Thoracic aorta (tissue), 2 donors: ENCODE data around the gene HPSE2. TPM values are rescaled to one million over a fixed set of nuclear protein-coding genes. Genes with fewer than 3 reads are reported as not detected.

Experiments used
- ATAC-seq: fragments of 150-250 bp; one replicate; pipeline ENCODE4 v1.8.0; 2017; ENCODE audit warnings: low read depth; ENCODE audit not compliant: insufficient number of reproducible peaks, low FRiP score
- DNase-seq: peaks from one replicate; pipeline ENCODE4 v3.0.0-alpha.2; 2020; ENCODE audit warnings: low spot score
- H3K27ac ChIP-seq, 2 donors: fragments of 200-600 bp; sonication (generic); 1 replicate in 1 of 2; 2 replicates in 1 of 2; pipeline ENCODE4 v1.5.1; 2016; ENCODE audit warnings: mild to moderate bottlenecking in 2 of 2, moderate library complexity in 2 of 2
- H3K27me3 ChIP-seq: fragments of 200-600 bp; sonication (generic); replicated peaks from 2 replicates; pipeline ENCODE4 v1.6.0; 2016; ENCODE audit warnings: mild to moderate bottlenecking; ENCODE audit not compliant: insufficient read depth
- H3K36me3 ChIP-seq: fragments of 200-600 bp; sonication (generic); one replicate; pipeline ENCODE4 v1.5.1; 2016
- H3K4me1 ChIP-seq, 2 donors: fragments of 200-600 bp; sonication (generic); 1 replicate in 1 of 2; 2 replicates in 1 of 2; pipeline versions ENCODE4 v1.5.1 to v1.6.0; 2016; ENCODE audit warnings: low read depth in 2 of 2, mild to moderate bottlenecking in 1 of 2; ENCODE audit not compliant: control insufficient read depth in 1 of 2
- H3K4me3 ChIP-seq: fragments of 200-600 bp; sonication (generic); 2 replicates; pipeline ENCODE4 v1.5.1; 2016; ENCODE audit warnings: mild to moderate bottlenecking
- H3K9me3 ChIP-seq: fragments of 200-600 bp; sonication (generic); 2 replicates; pipeline ENCODE4 v1.5.1; 2016
- total RNA-seq, 2 donors: library from RNA; depleted of rRNA; stranded (reverse); fragments of >200 nt; gene quantifications; one replicate each; pipeline versions ENCODE4 v1.1.0 to v1.2.3, GENCODE V29; 2016
- TF ChIP-seq, protein P1 (sequence below): fragments of 200-600 bp; sonication (generic); IDR thresholded peaks from one replicate; pipeline ENCODE4 v1.5.1; 2019; ENCODE audit warnings: antibody characterized with exemption

Gene HPSE2
- total RNA-seq, 2 donors from 2014 or later = 1.1 to 1.8 TPM

DNA sequence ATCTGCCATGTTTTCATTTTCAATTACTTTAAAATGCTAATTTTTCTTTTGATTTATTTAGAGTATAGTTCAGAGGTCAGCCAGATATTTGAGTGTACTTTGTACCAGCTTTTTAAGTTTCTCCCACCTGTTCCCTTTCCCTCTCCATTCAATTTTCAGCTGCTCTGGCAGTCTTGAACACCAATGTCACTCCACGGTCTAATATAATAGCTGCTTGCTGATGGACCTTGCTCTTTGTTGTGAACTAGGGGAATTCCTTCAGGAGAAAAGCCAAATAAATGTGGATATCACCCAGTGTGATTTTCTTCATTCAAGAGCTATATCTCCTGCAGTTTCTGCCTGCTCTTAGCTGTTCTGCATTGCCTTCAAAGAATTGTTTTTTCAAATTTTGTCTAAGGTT lies 785.0 kb downstream of the HPSE2 start:
- ATAC-seq = no peak
- no peak overlapping the region for H3K4me3 ChIP-seq
- H3K4me1 ChIP-seq = peaks cover 2 to 6% of the 10 kb centered on the region in 2 donors
- no peak for DNase-seq
- no peaks in the 10 kb centered on the region for H3K9me3 ChIP-seq
- TF ChIP-seq, protein P1, sequence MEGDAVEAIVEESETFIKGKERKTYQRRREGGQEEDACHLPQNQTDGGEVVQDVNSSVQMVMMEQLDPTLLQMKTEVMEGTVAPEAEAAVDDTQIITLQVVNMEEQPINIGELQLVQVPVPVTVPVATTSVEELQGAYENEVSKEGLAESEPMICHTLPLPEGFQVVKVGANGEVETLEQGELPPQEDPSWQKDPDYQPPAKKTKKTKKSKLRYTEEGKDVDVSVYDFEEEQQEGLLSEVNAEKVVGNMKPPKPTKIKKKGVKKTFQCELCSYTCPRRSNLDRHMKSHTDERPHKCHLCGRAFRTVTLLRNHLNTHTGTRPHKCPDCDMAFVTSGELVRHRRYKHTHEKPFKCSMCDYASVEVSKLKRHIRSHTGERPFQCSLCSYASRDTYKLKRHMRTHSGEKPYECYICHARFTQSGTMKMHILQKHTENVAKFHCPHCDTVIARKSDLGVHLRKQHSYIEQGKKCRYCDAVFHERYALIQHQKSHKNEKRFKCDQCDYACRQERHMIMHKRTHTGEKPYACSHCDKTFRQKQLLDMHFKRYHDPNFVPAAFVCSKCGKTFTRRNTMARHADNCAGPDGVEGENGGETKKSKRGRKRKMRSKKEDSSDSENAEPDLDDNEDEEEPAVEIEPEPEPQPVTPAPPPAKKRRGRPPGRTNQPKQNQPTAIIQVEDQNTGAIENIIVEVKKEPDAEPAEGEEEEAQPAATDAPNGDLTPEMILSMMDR = no peak
- H3K27ac ChIP-seq = no peak overlapping the region
- no peaks in the 10 kb centered on the region for H3K27me3 ChIP-seq
- H3K36me3 ChIP-seq = no peaks in the 10 kb centered on the region

DNA sequence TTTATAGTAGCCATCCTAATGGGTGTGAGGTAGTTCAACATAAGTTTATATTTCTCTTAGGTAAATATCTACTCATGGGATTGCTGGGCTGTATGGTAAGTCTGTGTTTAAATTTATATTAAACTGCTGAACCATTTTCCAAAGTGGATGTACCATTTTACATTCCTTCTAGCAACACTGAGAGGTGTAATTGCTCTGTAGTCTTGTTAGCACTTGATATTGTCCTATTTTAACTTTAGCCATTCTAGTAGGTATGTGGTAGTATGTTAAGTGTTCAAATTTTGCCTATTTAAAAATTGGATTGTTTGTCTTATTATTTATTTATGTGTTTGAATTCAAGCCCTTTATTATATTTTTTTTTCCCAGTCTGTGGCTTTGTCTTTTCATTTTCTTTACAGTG lies 786.4 kb downstream of the HPSE2 start:
- Histone ChIP-seq H3K27ac (no peak overlapping the region), H3K4me3 (no peak overlapping the region), H3K4me1 (peaks cover 2 to 6% of the 10 kb centered on the region in 2 donors), H3K27me3 (no peaks in the 10 kb centered on the region), H3K36me3 (peaks cover 7% of the 10 kb centered on the region), H3K9me3 (no peaks in the 10 kb centered on the region)
- ATAC-seq (no peak), DNase-seq (no peak)
- TF ChIP-seq, protein P1 = no peak

DNA sequence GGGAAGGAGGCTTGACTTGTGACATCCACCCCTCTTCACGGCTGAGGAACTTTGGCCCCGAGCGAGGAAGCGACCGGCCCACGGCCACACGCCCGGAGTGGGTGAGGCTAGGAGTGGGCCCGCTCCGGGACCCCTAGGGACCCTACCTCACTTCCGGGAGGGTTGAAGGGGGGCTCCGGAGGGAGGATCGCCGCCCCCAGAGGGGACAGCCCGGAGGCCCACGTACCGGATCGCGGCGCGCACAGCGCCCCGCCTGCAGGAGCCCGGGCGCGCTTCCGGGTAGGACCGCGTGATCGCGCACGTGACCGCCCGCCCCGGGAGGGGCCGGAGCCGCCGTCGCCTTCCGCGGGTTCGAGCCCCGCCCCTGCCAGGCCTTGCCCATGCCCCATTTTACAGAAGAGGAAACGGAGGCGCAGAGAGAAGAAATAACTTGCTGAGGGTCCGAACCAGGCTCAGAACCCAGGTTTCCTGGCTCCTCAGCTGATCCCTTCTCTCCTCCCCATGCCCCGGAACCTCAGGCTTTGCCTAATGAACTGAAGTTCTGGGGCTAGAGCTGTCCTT lies 788.9 kb downstream of the HPSE2 start, which contains the start of gene HPS1:
Gene HPS1 (minus strand): TSS at position 275 of the 561 bp plus-strand sequence. CDS start 3,695 bp downstream, outside the sequence.
- H3K27me3 ChIP-seq = no peaks in the 10 kb centered on the region
- ATAC-seq (peak; percentile 78), DNase-seq (no peak)
- peak within 1 kb of the TSS; percentile 84 to 95 for H3K27ac ChIP-seq
- peaks cover 7% of the 10 kb centered on the region for H3K36me3 ChIP-seq
- H3K4me1 ChIP-seq = peaks cover 2 to 6% of the 10 kb centered on the region in 2 donors
- TF ChIP-seq, protein P1 = no peak
- H3K9me3 ChIP-seq = no peaks in the 10 kb centered on the region
- peak within 1 kb of the TSS; percentile 86 for H3K4me3 ChIP-seq

DNA sequence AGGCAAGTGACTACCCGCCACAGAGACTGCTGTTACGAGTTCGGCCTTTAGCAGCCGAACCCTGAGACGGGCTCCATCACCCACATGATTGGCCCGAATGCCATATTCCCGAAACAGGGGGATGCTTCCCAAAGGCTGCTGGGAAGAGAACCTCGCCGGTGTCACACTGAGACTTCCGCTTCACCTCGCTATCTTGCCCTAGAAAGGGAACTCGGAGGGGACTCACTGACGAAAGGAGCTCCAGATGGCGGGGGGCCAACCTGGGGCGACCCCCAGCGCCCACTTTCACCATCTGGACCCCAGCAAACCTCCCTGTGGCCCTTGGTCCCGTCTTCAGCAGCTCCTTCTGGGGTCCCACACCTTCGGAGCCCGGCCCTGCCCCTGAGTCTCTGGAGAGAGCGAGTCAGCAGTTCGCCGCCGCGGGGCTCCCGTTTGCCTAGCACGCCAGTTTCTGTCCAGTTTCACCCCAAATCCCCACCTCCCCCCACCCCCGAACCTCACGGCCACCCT lies 789.4 kb downstream of the HPSE2 start:
- Histone ChIP-seq H3K9me3 (no peaks in the 10 kb centered on the region), H3K36me3 (peaks cover 10% of the 10 kb centered on the region), H3K27me3 (no peaks in the 10 kb centered on the region), H3K4me1 (peaks cover 2 to 6% of the 10 kb centered on the region in 2 donors), H3K27ac (peak overlapping the region; percentile 84 to 95), H3K4me3 (peak overlapping the region; percentile 86)
- TF ChIP-seq, protein P1 = no peak
- peak; percentile 8 for ATAC-seq
- no peak for DNase-seq

DNA sequence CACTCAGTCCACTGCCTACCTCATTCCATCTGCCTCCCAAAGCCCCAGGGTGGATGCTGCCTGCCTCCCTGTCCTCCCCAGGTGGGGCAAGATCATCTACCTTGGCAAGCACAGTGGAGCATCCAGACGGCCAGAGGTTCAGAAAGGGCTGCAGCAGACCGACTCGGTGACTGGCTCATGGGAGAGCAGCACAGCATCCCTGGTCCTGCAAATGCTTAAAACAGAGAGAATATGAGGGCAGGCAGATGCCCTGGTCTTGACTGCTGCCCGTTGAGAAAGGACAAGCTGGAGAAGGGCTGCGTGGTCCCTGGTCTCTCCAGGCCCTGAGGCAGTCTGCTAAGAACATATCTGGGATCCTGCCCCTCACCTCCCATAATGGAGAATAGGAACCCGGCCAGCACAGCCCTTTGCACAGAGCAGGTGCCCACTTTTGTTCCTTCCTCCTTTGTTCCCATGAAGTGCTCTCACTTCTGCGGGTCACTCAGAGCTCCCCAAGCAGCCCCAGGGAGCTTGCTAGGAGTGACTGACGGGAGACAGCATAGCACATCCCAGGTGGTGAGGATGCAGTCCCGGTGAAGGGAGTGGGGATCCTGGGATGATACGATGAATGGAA lies 790.3 kb downstream of the HPSE2 start:
- ATAC-seq = no peak
- TF ChIP-seq, protein P1 = no peak
- DNase-seq = no peak
- Histone ChIP-seq H3K4me3 (peak overlapping the region; percentile 86), H3K27ac (peak overlapping the region in 1 of 2 donors; percentile 84), H3K9me3 (no peaks in the 10 kb centered on the region), H3K36me3 (peaks cover 10% of the 10 kb centered on the region), H3K27me3 (no peaks in the 10 kb centered on the region), H3K4me1 (peaks cover 2 to 6% of the 10 kb centered on the region in 2 donors)
